CD4-positive, alpha-beta T cell treated with Interleukin-1 beta for 1 hour (primary cell): ENCODE results near the gene TGM3.

Source experiments
- DNase-seq, 2 donors: peaks; one replicate each; pipeline ENCODE4 v3.0.0-alpha.2; 2020 to 2022

Gene TGM3

GRCh38 chr20:2285193-2285592 lies 10.6 kb upstream of the TGM3 start:
- no peak for DNase-seq

GRCh38 chr20:2285613-2286012 lies 10.2 kb upstream of the TGM3 start:
- no peak for DNase-seq

DNA sequence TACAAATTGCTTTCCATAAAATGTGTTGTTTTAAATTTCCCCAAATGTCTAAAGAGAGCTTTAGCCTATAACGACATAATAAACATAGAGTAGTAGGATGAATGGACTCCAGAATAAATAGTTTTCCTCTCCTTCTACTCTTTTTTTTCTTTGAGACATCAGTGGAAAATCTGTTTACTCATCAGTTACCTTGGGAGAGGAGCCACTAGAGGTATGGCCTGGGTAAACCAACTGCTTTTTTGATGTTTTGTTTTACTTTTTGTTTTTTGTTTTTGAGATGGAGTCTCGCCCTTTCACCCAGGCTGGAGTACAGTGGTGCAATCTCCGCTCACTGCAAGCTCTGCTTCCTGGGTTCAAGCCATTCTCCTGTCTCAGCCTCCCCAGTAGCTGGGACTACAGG lies 8.3 kb upstream of the TGM3 start:
- DNase-seq = no peak

- DNase-seq = no peak
Measured at GRCh38 chr20:2289475-2289874, 6.3 kb upstream of the TGM3 start.

- no peak for DNase-seq
Measured at GRCh38 chr20:2290486-2290885, 5.3 kb upstream of the TGM3 start.

GRCh38 chr20:2292416-2293110 lies 3.2 kb upstream of the TGM3 start:
- DNase-seq = peak in 1 of 2 donors; percentile 76

- no peak for DNase-seq
Measured at GRCh38 chr20:2293486-2293885, 2.3 kb upstream of the TGM3 start.

DNA sequence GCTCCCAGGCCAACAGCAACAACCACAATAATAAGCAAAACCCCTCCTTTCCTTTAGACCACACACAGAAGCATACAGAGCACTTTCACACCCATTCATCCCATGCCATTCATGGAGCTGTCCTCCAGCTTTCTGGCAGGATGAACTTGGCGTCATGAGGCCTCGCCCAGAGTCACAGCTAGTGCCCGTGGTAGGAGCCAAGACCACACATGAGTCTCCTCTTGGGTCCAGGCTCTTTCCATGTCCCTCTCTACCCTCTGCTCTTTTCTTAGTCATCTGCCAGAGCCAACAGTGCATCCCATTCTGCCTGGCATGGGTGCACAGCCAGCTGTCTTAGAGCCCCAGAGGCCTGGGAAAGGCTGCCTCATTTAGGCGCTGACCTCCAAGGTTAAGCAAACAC lies 1.8 kb upstream of the TGM3 start:
- DNase-seq = no peak

GRCh38 chr20:2295286-2295685 lies 515 bp upstream of the TGM3 start:
- no peak for DNase-seq

- DNase-seq = no peak
Measured at GRCh38 chr20:2296524-2297356, 939 bp downstream of the TGM3 start.

DNA sequence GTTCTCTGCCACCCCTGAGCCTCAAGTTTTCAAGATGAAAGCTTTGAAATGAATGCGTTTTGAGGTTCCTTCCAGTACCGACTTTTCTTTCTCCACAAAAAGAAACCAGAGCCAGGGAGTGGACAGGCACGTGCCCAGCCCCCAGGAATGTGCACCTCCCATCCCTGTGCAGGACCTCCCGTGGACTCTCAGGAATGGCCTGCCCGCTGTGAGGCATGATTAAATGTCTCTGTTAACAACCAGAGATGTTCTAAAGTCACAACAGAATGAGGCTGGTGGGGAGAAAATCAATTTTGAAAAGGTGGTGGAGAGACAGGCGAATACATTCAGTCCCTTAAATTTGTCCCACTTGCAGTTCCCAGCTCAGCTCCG lies 1.5 kb downstream of the TGM3 start:
- no peak for DNase-seq

DNA sequence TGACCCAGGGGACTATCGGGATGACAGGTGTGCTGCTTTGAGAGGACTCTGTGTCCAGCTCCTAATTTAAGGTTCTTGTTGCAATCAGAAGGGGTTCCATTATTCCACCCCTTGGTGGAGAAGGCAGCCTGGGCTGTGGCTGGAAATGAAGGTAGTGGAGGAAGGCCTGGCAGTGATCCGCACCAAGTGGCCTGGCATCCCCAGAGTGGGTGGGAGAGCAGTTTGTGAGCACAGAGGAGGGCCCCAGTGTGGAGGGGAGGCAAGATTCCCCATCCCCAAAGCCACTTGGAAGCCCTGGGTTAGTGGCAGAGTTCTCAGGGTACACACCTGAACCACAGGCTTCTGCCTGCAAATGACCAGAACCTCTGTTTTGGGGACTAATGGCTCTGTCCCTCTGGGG lies 2.3 kb downstream of the TGM3 start:
- no peak for DNase-seq

- DNase-seq = no peak
Measured at GRCh38 chr20:2298701-2299100, 2.9 kb downstream of the TGM3 start.

DNA sequence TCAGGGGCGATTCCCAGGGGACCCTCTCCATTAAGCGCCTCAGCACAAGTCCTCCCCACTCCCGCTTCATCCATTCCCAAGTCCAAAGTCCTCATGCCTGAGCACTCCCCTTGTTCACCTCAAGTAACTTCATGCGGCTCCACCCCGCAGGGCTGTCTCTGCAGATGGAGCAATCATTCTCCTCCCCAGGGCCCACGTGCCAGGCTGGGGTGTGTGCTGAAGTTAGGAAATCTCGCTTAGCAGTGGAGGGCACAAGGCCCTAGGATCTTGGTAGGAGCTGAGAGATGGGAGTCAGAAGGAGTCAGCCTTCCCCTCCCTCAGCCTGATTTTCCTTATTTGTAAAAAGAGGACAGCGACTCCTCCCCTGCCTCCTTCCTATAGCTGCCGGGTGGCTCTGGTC lies 3.5 kb downstream of the TGM3 start:
- DNase-seq = peak in 1 of 2 donors; percentile 71

DNA sequence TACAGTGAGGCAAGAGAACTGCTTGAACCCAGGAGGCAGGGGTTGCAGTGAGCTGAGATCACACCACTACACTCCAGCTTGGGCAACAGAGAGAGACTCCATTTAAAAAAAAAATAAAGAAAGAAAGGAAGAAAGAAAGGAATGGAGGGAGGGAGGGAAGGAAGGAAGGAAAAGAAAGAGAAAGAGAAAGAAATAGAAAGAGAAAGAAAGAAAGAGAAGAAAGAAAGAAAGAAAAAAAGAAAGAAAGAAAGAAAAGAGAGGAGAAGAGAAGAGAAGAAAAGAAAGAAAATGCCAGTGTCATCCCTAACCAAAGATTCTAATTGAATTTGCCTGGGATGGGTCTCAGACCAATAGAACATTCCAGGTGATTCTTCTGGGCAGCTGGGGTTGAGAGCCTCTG lies 4.2 kb downstream of the TGM3 start:
- DNase-seq = no peak

DNA sequence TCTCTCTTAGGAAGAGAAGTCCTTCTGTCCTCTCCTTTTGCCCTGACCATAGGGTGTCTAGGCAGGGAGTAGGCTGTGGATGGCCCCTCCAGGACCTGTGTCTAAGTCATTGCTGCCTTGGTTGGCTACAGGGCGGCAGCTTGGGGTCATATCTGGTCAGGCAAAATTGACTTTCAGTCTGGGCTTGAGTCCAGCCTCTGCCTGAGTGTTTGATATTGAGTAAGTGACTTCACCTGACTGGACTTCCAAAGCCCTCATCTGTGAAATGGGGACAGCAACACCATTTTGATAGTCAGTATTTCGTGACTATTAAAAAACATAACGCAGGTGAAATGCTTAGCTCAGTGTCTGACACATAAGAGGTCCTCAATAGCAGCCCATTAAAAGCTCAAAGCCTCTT lies 4.6 kb downstream of the TGM3 start:
- no peak for DNase-seq

DNA sequence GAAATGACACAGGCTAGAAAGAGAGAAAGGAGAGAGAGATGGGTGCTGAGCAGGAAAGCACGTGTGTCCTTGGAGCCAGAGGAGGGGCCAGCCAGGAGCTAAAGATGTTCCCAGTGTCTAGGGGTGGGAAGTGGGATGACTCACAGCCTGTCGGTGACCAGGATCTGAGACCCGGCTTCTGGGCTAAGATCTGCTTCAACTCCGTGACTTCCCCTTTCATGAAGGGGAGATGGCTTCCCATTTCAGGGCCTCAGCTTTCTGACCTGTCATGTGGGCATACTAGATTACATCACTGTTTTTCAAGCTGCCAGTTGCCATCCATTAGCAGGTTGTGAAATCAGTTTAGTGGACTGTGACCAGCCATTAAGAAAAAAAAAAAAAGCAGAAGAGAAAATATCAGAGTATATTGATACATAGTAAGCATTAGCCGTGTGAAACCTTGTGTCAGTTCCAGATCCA lies 5.4 kb downstream of the TGM3 start:
- DNase-seq = peak; percentile 31 to 87

DNA sequence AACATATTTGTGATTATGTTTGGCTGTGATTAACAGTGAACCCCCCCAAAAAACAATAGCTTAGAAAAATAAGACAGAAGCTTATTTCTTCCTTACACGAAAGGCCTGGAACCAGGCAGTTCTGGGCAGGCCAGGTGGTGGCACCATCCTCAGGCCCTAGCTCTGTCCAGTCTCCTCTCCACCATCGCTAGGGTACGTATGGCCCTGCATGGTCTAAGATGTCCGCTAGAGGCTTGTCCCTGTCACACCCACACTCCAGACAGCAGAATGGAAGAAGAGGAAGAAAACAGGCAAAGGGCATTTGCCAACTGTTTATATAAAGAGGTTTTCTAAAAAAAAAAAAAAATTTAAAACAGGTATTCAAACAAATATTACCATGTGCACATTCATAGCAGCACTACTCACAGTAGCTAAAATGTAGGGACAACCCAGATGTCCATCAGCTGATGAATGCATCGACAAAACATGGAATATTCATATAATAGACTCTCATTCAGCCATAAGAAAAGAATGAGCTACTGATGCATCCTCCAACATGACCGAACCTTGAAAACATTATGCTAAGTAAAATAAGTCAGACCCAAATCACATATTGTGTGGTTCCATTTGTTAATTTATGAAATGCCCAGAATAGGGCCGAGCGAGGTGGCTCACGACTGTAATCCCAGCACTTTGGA lies 6.7 kb downstream of the TGM3 start:
- DNase-seq = no peak

DNA sequence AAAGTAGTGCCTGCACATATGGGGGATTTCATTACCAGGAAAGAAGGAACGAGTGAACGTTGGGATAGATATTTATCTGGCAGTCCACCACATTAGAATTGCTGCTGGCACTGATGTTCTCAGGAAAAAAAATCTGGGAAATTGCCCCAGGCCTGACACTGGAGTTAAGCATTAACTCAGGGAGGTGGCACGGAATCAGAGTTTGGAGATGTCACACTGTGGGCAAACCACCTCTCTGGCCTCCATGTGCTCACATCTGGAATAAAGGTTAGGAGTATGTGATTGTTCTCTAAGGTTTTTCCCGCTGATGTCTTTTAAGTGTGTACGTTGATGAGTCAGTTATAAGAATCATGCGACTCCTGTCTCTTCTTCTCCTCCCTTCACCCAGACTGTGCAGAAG lies 7.9 kb downstream of the TGM3 start:
- DNase-seq = no peak

- no peak for DNase-seq
Measured at GRCh38 chr20:2304180-2304579, 8.4 kb downstream of the TGM3 start.

- DNase-seq = no peak
Measured at GRCh38 chr20:2305029-2305428, 9.2 kb downstream of the TGM3 start.

DNA sequence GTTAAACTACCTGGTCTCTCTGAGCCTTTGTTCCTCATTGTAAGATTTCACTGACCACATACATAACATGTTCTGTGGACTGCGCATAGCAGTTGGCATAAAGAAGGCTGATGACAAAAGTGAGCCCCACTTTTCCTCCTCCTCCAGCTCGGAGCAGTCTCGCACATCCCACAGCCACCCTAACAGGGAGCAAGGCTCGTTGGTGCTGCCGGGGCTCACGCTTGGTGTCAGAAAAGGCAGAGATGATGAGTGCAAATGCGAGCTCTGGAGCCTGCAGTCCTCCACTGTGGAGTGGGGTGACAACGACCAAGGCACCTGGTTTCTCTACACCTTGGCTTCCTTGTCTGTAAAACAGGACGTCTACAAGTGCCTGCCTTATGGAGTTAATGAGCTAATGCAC lies 9.7 kb downstream of the TGM3 start:
- DNase-seq = no peak

DNA sequence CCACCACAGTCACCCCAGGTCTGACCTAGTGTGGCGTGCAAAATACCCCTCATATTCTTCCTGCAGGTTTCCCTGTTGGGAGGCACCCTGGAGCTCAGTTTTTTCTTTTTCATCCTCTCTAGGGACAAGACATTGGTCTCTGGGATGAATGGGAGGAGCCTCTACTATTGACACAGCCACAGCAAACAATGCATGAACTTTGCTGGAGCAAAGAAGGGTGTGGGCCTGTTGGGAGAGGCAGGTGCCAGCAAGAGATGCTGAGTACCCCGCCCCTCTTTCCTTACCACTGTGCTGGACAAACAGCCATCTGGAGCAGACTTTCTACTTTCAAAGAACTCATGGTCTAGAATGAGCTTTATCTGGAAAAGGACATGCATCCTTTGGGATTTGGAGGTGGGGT lies 10.1 kb downstream of the TGM3 start:
- DNase-seq = no peak

- DNase-seq = no peak
Measured at GRCh38 chr20:2307136-2307535, 11.3 kb downstream of the TGM3 start.
